GM12878 (cell line): Measurements from ENCODE around the gene ING1. TPM values are rescaled to one million over a fixed set of nuclear protein-coding genes. Genes with fewer than 3 reads are reported as not detected.

ENCODE experiments used
- EED ChIP-seq: sonication (generic); IDR thresholded peaks from 2 replicates; pipeline ENCODE4 v1.6.1; 2016; ENCODE audit warnings: antibody characterized with exemption, low read depth
- GATAD2B ChIP-seq: fragments of 450-650 bp; conservative IDR thresholded peaks from 2 replicates; pipeline ENCODE4 v1.6.1; 2017; ENCODE audit warnings: low read depth, mild to moderate bottlenecking, moderate library complexity
- HCFC1 ChIP-seq: fragments of 150-350 bp; IDR thresholded peaks from 2 replicates; pipeline ENCODE4 v1.6.1; 2014; ENCODE audit warnings: low read length
- JUNB ChIP-seq: IDR thresholded peaks from 2 replicates; pipeline ENCODE4 v1.6.1; 2016; ENCODE audit warnings: antibody characterized with exemption, mild to moderate bottlenecking
- MAX ChIP-seq: IDR thresholded peaks from 2 replicates; pipeline ENCODE4 v1.6.1; 2012; ENCODE audit warnings: low read depth, low read length, improper control_type of control experiment
- NFYB ChIP-seq: IDR thresholded peaks from 2 replicates; pipeline ENCODE4 v1.6.1; 2011; ENCODE audit warnings: low read depth, mild to moderate bottlenecking, low read length, improper control_type of control experiment, moderate library complexity; ENCODE audit not compliant: insufficient read depth
- POU2F2 ChIP-seq: IDR thresholded peaks from 3 replicates; pipeline ENCODE4 v1.6.1; 2011; ENCODE audit warnings: low read depth, mild to moderate bottlenecking, low read length, borderline replicate concordance
- RAD21 ChIP-seq: IDR thresholded peaks from 2 replicates; pipeline ENCODE4 v1.6.1; 2011; ENCODE audit warnings: mild to moderate bottlenecking, low read depth, low read length, moderate library complexity; ENCODE audit not compliant: insufficient read depth
- SMC3 ChIP-seq: IDR thresholded peaks from 2 replicates; pipeline ENCODE4 v1.6.1; 2011; ENCODE audit warnings: low read length, improper control_type of control experiment, borderline replicate concordance
- SREBF1 ChIP-seq: IDR thresholded peaks from 2 replicates; pipeline ENCODE4 v1.6.1; 2012; ENCODE audit warnings: mild to moderate bottlenecking, low read length
- SREBF2 ChIP-seq: IDR thresholded peaks from 2 replicates; pipeline ENCODE4 v1.6.1; 2012; ENCODE audit warnings: mild to moderate bottlenecking, low read length
- TCF7 ChIP-seq: IDR thresholded peaks from 2 replicates; pipeline ENCODE4 v1.6.1; 2014; ENCODE audit warnings: antibody characterized with exemption, borderline replicate concordance
- ZNF622 ChIP-seq: fragments of 450-650 bp; IDR thresholded peaks from 2 replicates; pipeline ENCODE4 v1.6.1; 2017; ENCODE audit warnings: mild to moderate bottlenecking, inconsistent platforms
- polyA plus RNA-seq, 11 experiments: library from polyadenylated mRNA; depleted of rRNA in 4 of 11; unstranded in 6 of 11; stranded (reverse) in 5 of 11; fragments of >200 nt; fragmentation: Nextera tagmentation in 4 of 11; fragmentation: Illumina TruSeq in 1 of 11; extraction: Ambion mirVana in 4 of 11; extraction: Trizol in 1 of 11; gene quantifications; 1 replicate in 1 of 11; 2 replicates in 10 of 11; pipeline versions ENCODE4 v1.2.1 to v1.2.3, GENCODE V29; 2011 to 2016; ENCODE audit warnings: inconsistent platforms in 2 of 11, missing spikeins in 2 of 11, low read depth in 1 of 11
- total RNA-seq, 4 experiments: library from RNA; depleted of rRNA in 3 of 4; stranded (reverse); fragments of >200 nt in 3 of 4; fragmentation: Illumina TruSeq in 1 of 4; extraction: Trizol in 1 of 4; gene quantifications; 2 replicates each; pipeline versions ENCODE4 v1.2.1 to v1.2.3, GENCODE V29; 2013 to 2021
- TF ChIP-seq, protein P1 (sequence below): IDR thresholded peaks from 2 replicates; pipeline ENCODE4 v1.6.1; 2012; ENCODE audit warnings: improper control_type of control experiment, low read depth, low read length; ENCODE audit not compliant: insufficient replicate concordance
- TF ChIP-seq, protein P2 (sequence below): fragments of 150-350 bp; IDR thresholded peaks from 2 replicates; pipeline ENCODE4 v1.6.1; 2014; ENCODE audit warnings: mild to moderate bottlenecking, low read depth, low read length
- TF ChIP-seq, protein P3 (sequence below), 3 experiments: IDR thresholded peaks in 2 of 3; conservative IDR thresholded peaks in 1 of 3; 2 replicates each; pipeline ENCODE4 v1.5.1; 2011; ENCODE audit warnings: low read depth in 3 of 3, low read length in 3 of 3, mild to moderate bottlenecking in 3 of 3, control low read depth in 2 of 3, moderate library complexity in 2 of 3, inconsistent platforms in 1 of 3, mixed read lengths in 1 of 3; ENCODE audit not compliant: control insufficient read depth in 2 of 3, insufficient read depth in 1 of 3; ENCODE audit errors: extremely low read depth in 1 of 3

Gene ING1
- total and polyA plus RNA-seq, 10 of the 15 experiments (the other 5 are each of a cell fraction or from before 2014, with no cell fraction given) = 1.3 to 20.4 (median 13.1) TPM

DNA sequence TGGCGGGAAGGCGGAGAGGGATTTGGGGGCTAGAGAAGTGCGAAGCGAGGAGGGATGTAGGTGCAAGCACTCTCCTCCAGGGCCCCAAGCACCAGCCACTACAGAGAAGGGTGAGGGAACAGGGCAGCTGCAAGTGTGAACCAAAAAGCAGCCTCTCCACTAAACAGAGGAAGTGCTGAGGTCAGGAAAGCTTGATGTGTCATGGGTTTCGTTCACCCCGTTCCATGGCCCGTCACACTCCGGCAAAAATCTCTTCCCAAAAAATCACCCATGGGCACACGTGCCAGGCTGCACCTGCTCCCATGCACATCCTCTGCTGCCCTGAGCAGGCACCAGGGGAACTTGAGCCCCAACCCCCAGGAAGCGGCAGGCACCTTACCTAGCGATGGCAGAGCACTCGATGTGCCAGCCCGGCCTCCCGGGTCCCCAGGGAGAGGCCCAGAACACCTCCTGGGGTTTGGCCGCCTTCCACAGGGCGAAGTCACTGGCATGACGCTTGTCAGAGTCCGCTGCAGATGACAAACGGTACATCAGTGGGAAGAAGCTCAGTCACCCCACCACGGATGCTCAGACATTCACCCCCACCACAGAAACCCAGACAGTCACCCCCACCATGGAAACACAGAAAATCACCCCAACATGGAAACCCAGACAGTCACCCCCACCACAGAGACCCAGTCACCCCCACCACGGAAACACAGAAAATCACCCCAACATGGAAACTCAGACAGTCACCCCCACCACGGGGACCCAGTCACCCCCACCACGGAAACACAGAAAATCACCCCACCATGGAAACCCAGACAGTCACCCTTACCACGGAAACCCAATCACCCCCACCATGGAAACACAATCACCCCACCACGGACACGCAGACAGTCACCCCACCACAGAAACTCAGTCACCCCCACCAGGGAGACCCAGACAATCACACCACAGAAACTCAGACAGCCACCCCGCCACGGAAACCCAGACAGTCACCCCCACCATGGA lies 36.6 kb upstream of the ING1 start (continued):
- TF ChIP-seq, protein P1, sequence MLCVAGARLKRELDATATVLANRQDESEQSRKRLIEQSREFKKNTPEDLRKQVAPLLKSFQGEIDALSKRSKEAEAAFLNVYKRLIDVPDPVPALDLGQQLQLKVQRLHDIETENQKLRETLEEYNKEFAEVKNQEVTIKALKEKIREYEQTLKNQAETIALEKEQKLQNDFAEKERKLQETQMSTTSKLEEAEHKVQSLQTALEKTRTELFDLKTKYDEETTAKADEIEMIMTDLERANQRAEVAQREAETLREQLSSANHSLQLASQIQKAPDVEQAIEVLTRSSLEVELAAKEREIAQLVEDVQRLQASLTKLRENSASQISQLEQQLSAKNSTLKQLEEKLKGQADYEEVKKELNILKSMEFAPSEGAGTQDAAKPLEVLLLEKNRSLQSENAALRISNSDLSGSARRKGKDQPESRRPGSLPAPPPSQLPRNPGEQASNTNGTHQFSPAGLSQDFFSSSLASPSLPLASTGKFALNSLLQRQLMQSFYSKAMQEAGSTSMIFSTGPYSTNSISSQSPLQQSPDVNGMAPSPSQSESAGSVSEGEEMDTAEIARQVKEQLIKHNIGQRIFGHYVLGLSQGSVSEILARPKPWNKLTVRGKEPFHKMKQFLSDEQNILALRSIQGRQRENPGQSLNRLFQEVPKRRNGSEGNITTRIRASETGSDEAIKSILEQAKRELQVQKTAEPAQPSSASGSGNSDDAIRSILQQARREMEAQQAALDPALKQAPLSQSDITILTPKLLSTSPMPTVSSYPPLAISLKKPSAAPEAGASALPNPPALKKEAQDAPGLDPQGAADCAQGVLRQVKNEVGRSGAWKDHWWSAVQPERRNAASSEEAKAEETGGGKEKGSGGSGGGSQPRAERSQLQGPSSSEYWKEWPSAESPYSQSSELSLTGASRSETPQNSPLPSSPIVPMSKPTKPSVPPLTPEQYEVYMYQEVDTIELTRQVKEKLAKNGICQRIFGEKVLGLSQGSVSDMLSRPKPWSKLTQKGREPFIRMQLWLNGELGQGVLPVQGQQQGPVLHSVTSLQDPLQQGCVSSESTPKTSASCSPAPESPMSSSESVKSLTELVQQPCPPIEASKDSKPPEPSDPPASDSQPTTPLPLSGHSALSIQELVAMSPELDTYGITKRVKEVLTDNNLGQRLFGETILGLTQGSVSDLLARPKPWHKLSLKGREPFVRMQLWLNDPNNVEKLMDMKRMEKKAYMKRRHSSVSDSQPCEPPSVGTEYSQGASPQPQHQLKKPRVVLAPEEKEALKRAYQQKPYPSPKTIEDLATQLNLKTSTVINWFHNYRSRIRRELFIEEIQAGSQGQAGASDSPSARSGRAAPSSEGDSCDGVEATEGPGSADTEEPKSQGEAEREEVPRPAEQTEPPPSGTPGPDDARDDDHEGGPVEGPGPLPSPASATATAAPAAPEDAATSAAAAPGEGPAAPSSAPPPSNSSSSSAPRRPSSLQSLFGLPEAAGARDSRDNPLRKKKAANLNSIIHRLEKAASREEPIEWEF = no peak
- TF ChIP-seq, protein P2, sequence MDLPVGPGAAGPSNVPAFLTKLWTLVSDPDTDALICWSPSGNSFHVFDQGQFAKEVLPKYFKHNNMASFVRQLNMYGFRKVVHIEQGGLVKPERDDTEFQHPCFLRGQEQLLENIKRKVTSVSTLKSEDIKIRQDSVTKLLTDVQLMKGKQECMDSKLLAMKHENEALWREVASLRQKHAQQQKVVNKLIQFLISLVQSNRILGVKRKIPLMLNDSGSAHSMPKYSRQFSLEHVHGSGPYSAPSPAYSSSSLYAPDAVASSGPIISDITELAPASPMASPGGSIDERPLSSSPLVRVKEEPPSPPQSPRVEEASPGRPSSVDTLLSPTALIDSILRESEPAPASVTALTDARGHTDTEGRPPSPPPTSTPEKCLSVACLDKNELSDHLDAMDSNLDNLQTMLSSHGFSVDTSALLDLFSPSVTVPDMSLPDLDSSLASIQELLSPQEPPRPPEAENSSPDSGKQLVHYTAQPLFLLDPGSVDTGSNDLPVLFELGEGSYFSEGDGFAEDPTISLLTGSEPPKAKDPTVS = no peak
- TF ChIP-seq TCF7 = no peak
- no peak for TF ChIP-seq MAX
- no peak for TF ChIP-seq NFYB
- no peak for TF ChIP-seq ZNF622
- TF ChIP-seq GATAD2B = peak; percentile 54
- no peak for TF ChIP-seq HCFC1
- TF ChIP-seq SMC3 = no peak
- TF ChIP-seq, protein P3, sequence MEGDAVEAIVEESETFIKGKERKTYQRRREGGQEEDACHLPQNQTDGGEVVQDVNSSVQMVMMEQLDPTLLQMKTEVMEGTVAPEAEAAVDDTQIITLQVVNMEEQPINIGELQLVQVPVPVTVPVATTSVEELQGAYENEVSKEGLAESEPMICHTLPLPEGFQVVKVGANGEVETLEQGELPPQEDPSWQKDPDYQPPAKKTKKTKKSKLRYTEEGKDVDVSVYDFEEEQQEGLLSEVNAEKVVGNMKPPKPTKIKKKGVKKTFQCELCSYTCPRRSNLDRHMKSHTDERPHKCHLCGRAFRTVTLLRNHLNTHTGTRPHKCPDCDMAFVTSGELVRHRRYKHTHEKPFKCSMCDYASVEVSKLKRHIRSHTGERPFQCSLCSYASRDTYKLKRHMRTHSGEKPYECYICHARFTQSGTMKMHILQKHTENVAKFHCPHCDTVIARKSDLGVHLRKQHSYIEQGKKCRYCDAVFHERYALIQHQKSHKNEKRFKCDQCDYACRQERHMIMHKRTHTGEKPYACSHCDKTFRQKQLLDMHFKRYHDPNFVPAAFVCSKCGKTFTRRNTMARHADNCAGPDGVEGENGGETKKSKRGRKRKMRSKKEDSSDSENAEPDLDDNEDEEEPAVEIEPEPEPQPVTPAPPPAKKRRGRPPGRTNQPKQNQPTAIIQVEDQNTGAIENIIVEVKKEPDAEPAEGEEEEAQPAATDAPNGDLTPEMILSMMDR (IDR thresholded peaks at IDR 0.05 in 2 of 3, conservative IDR thresholded peaks at IDR 0.05 in 1 of 3; ENCODE audit: control insufficient read depth in 2 of 3, extremely low read depth in 1 of 3, insufficient read depth in 1 of 3, low read depth in 3 of 3, low read length in 3 of 3) = no peak
- no peak for TF ChIP-seq SREBF1
- TF ChIP-seq POU2F2 = no peak
- peak; percentile 71; the same call in 1 of the 2 replicates for TF ChIP-seq EED
- TF ChIP-seq JUNB = no peak
- TF ChIP-seq SREBF2 = no peak
- TF ChIP-seq RAD21 = no peak
